Natural killer cell (primary cell): ENCODE data around the gene ARMC5. TPM values are rescaled to one million over a fixed set of nuclear protein-coding genes. Genes with fewer than 3 reads are reported as not detected.
A peak's percentile ranks its signal among the peaks of the same experiment; 100 is the strongest.
"Not testable (repeated sequence)": the region's sequence is repeated elsewhere in the genome, so short reads cannot be mapped to it uniquely, and the experiment has no call there.

ENCODE experiments used
- ATAC-seq, 3 donors: fragments of 150-1000 bp in 2 of 3; fragments of 200-7000 bp in 1 of 3; cut with Tn5 transposase; 1 replicate in 1 of 3; 2 replicates in 2 of 3; pipeline ENCODE4 v1.10.0; 2021; ENCODE audit warnings: mild to moderate bottlenecking in 2 of 3, moderate library complexity in 2 of 3
- DNase-seq, 2 donors: peaks; one replicate each; pipeline versions ENCODE4 v3.0.0 to v3.0.0-alpha.2; 2013 to 2021; ENCODE audit warnings: mixed read lengths in 1 of 2
- H3K27ac ChIP-seq: one replicate; pipeline ENCODE4 v1.5.1; 2013; ENCODE audit warnings: mild to moderate bottlenecking, low read length
- H3K27me3 ChIP-seq: one replicate; pipeline ENCODE4 v1.6.1; 2013; ENCODE audit warnings: low read length; ENCODE audit not compliant: control insufficient read depth, insufficient read depth
- H3K36me3 ChIP-seq: one replicate; pipeline ENCODE4 v1.6.1; 2013; ENCODE audit warnings: low read length; ENCODE audit not compliant: control insufficient read depth, insufficient read depth
- H3K4me1 ChIP-seq: one replicate; pipeline ENCODE4 v1.6.1; 2013; ENCODE audit warnings: low read length; ENCODE audit not compliant: control insufficient read depth, insufficient read depth
- H3K4me3 ChIP-seq: one replicate; pipeline ENCODE4 v1.5.1; 2013; ENCODE audit warnings: low read length
- H3K9me3 ChIP-seq: one replicate; pipeline ENCODE4 v1.6.1; 2013; ENCODE audit warnings: low read length; ENCODE audit not compliant: control insufficient read depth, insufficient read depth
- H3K27ac Mint-ChIP-seq, 2 donors: one replicate each; pipeline ENCODE4 v1.8.0; 2022; ENCODE audit warnings: mild to moderate bottlenecking in 2 of 2, mixed read lengths in 2 of 2, moderate library complexity in 1 of 2
- H3K27me3 Mint-ChIP-seq, 2 donors: one replicate each; pipeline ENCODE4 v1.8.0; 2022; ENCODE audit warnings: low read depth in 2 of 2, mixed read lengths in 2 of 2
- H3K36me3 Mint-ChIP-seq: one replicate; pipeline ENCODE4 v1.8.0; 2022; ENCODE audit warnings: mixed read lengths
- H3K4me1 Mint-ChIP-seq, 2 donors: one replicate each; pipeline ENCODE4 v1.8.0; 2022; ENCODE audit warnings: mixed read lengths in 2 of 2
- H3K4me3 Mint-ChIP-seq: one replicate; pipeline ENCODE4 v1.8.0; 2022; ENCODE audit warnings: mild to moderate bottlenecking, moderate library complexity, mixed read lengths
- H3K9me3 Mint-ChIP-seq, 2 donors: one replicate each; pipeline ENCODE4 v1.8.0; 2022; ENCODE audit warnings: mixed read lengths in 2 of 2
- WGBS: methylation state at CpG from one replicate; pipeline ENCODE4 v1.1.7; 2013; ENCODE audit warnings: missing lambda C conversion rate; ENCODE audit not compliant: insufficient coverage; 5-methylcytosine and 5-hydroxymethylcytosine counted together
- intact Hi-C: fragments of 100-400 bp; cut with micrococcal nuclease; formaldehyde crosslinking; loops from one replicate; pipeline ENCODE4 v1.14.2; 2022
- total RNA-seq, 4 donors: library from RNA; stranded (reverse); fragments of 120-200 nt in 1 of 4; gene quantifications; one replicate each; pipeline versions ENCODE4 v1.2.3 to v1.2.4, GENCODE V29; 2013 to 2022
- TF ChIP-seq, protein P1 (sequence below): fragments of 200-600 bp; IDR thresholded peaks from one replicate; pipeline ENCODE4 v1.8.0; 2022; ENCODE audit warnings: antibody characterized with exemption

Gene ARMC5
- total RNA-seq, 3 donors from 2014 or later (not counting 1 experiment from before 2014, with no cell fraction given) = 10.4 to 22.8 (median 16.6) TPM

DNA sequence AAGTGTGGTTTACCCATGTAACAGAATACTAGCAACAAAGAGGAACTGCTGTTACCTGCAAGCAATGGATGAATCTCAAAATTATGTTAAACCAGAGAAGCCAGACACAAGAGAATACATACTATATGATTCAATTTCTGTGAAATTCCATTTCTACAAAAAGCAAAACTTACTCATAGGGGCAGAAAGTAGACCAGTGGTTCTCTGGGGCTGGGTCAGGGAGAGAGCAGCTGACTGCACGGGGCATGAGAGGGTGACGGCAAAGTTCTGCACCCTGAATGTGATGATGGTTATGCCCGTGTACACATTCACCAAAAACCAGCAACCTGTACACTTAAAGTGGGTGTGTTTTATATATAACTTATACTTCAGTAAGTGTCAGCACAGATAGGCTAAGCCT, 19.8 kb upstream of the ARMC5 start:
- no peaks in the 10 kb centered on the region for H3K9me3 Mint-ChIP-seq
- intact Hi-C loops = loop anchor here (10.0 kb wide), 1 partner anchor 105 kb away; no protein-coding TSS in a partner anchor
- H3K27me3 ChIP-seq = no peaks in the 10 kb centered on the region
- H3K4me3 Mint-ChIP-seq = no peak overlapping the region
- H3K27ac ChIP-seq = no peak overlapping the region
- DNase-seq (no peak), ATAC-seq (no peak)
- H3K36me3 Mint-ChIP-seq = no peaks in the 10 kb centered on the region
- peak overlapping the region in 1 of 2 donors; percentile 35 for H3K27ac Mint-ChIP-seq
- peaks cover 14 to 36% of the 10 kb centered on the region in 2 donors for H3K4me1 Mint-ChIP-seq
- no peaks in the 10 kb centered on the region for H3K9me3 ChIP-seq
- TF ChIP-seq, protein P1, sequence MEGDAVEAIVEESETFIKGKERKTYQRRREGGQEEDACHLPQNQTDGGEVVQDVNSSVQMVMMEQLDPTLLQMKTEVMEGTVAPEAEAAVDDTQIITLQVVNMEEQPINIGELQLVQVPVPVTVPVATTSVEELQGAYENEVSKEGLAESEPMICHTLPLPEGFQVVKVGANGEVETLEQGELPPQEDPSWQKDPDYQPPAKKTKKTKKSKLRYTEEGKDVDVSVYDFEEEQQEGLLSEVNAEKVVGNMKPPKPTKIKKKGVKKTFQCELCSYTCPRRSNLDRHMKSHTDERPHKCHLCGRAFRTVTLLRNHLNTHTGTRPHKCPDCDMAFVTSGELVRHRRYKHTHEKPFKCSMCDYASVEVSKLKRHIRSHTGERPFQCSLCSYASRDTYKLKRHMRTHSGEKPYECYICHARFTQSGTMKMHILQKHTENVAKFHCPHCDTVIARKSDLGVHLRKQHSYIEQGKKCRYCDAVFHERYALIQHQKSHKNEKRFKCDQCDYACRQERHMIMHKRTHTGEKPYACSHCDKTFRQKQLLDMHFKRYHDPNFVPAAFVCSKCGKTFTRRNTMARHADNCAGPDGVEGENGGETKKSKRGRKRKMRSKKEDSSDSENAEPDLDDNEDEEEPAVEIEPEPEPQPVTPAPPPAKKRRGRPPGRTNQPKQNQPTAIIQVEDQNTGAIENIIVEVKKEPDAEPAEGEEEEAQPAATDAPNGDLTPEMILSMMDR = no peak
- H3K4me3 ChIP-seq = no peak overlapping the region
- peaks cover 10% of the 10 kb centered on the region for H3K4me1 ChIP-seq
- 50% methylated on average over 2 of the region's 3 CpGs for WGBS
- no peaks in the 10 kb centered on the region for H3K36me3 ChIP-seq
- H3K27me3 Mint-ChIP-seq = no peaks in the 10 kb centered on the region

GRCh38 chr16:31440516-31441184, 18.7 kb upstream of the ARMC5 start:
- H3K9me3 Mint-ChIP-seq = no peaks in the 10 kb centered on the region
- Histone ChIP-seq H3K36me3 (no peaks in the 10 kb centered on the region), H3K9me3 (no peaks in the 10 kb centered on the region), H3K27me3 (no peaks in the 10 kb centered on the region), H3K4me1 (peaks cover 10% of the 10 kb centered on the region), H3K27ac (no peak overlapping the region), H3K4me3 (no peak overlapping the region)
- peaks cover 14 to 36% of the 10 kb centered on the region in 2 donors for H3K4me1 Mint-ChIP-seq
- intact Hi-C loops = loop anchor here (5.0 kb wide), 4 partner anchors 53 to 298 kb away; partner anchors contain the start of gene PYCARD
- 89% methylated on average over 4 of the region's 4 CpGs for WGBS
- ATAC-seq = no peak
- no peak for DNase-seq
- H3K4me3 Mint-ChIP-seq = no peak overlapping the region
- H3K27me3 Mint-ChIP-seq = no peaks in the 10 kb centered on the region
- TF ChIP-seq, protein P1 = no peak
- no peak overlapping the region for H3K27ac Mint-ChIP-seq
- no peaks in the 10 kb centered on the region for H3K36me3 Mint-ChIP-seq

DNA sequence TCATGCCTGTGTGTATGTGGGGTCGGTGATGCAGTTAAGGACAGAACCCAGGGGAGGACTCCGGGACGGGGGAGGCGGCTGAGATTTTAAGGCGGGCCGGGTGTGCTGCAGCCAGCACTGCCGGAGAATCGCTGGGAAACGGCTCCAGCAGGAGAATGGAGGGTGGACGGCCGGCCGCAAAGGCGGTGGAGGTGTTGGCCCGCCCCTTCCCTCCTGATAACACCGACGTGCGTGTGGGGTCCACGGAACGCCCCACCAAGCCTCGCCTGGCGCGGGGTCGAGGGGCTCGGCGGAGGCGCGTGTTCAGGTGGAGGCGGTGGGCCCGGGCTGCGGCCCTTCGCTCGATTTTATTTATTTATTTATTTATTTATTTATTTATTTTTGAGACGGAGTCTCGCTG, 17.3 kb upstream of the ARMC5 start:
- TF ChIP-seq, protein P1 = no peak
- H3K27me3 Mint-ChIP-seq = no peaks in the 10 kb centered on the region
- Histone ChIP-seq H3K36me3 (no peaks in the 10 kb centered on the region), H3K4me1 (peaks cover 10% of the 10 kb centered on the region), H3K27ac (no peak overlapping the region), H3K27me3 (no peaks in the 10 kb centered on the region), H3K4me3 (no peak overlapping the region), H3K9me3 (no peaks in the 10 kb centered on the region)
- DNase-seq (no peak), ATAC-seq (no peak)
- WGBS = 80% methylated on average over 28 of the region's 34 CpGs
- peaks cover 14 to 36% of the 10 kb centered on the region in 2 donors for H3K4me1 Mint-ChIP-seq
- H3K36me3 Mint-ChIP-seq = no peaks in the 10 kb centered on the region
- no peaks in the 10 kb centered on the region for H3K9me3 Mint-ChIP-seq
- peak overlapping the region in 1 of 2 donors; percentile 53 for H3K27ac Mint-ChIP-seq
- H3K4me3 Mint-ChIP-seq = peak overlapping the region; percentile 89
- intact Hi-C loops = loop anchor here (2.0 to 5.0 kb wide), 5 partner anchors 55 to 457 kb away; partner anchors contain the start of genes HSD3B7 and PYCARD

DNA sequence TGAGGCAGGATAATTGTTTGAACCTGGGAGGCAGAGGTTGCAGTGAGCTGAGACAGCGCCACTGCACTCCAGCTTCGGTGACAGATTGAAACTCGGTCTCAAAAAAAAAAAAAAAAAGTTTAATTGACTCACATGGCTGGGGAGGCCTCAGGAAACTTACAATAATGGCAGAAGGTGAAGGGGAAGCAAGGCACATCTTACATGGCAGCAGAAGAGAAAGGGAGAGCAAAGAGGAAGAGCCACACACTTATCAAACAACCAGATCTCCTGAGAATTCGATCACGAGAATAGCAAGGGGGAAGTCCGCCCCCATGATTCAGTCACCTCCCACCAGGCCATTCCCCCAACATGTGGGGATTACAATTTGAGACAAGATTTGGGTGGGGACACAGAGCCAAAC, 13.4 kb upstream of the ARMC5 start:
- ATAC-seq, H3K27ac ChIP-seq, H3K4me3 Mint-ChIP-seq, H3K27ac Mint-ChIP-seq, H3K4me1 ChIP-seq, H3K36me3 Mint-ChIP-seq, H3K9me3 Mint-ChIP-seq, H3K27me3 Mint-ChIP-seq, DNase-seq, H3K27me3 ChIP-seq, H3K36me3 ChIP-seq, intact Hi-C loops, H3K9me3 ChIP-seq, H3K4me3 ChIP-seq: not testable (repeated sequence)
- peaks cover 3 to 21% of the 10 kb centered on the region in 2 donors for H3K4me1 Mint-ChIP-seq
- WGBS = 97% methylated on average over 3 of the region's 6 CpGs
